Rectal smooth muscle tissue (tissue), 1 donor: ENCODE measurements around the gene MLKL.

ENCODE experiments used
- H3K27ac ChIP-seq: one replicate; pipeline ENCODE4 v1.7.0; 2013; ENCODE audit warnings: low read depth, low read length, inconsistent platforms
- H3K27me3 ChIP-seq: one replicate; pipeline ENCODE4 v1.7.0; 2013; ENCODE audit warnings: low read length; ENCODE audit not compliant: control insufficient read depth, insufficient read depth
- H3K36me3 ChIP-seq: one replicate; pipeline ENCODE4 v1.7.0; 2013; ENCODE audit warnings: low read length; ENCODE audit not compliant: control insufficient read depth, insufficient read depth
- H3K4me1 ChIP-seq: one replicate; pipeline ENCODE4 v1.7.0; 2013; ENCODE audit warnings: low read length; ENCODE audit not compliant: control insufficient read depth, insufficient read depth
- H3K4me3 ChIP-seq: one replicate; pipeline ENCODE4 v1.7.0; 2013; ENCODE audit warnings: low read length
- H3K9ac ChIP-seq: one replicate; pipeline ENCODE4 v1.7.0; 2013; ENCODE audit warnings: low read length

The MLKL gene

GRCh38 chr16:74700438-74701225, at the start of gene MLKL:
MLKL (minus strand) TSS chr16:74700862; CDS start chr16:74695757, 5,105 bp downstream.
- no peaks in the 10 kb centered on the region for H3K4me1 ChIP-seq
- H3K9ac ChIP-seq: peak within 1 kb of the TSS; percentile 84

GRCh38 chr16:74749291-74750055, 48.8 kb upstream of the MLKL start:
- no peak overlapping the region for H3K27ac ChIP-seq
- no peaks in the 10 kb centered on the region for H3K36me3 ChIP-seq
- no peak overlapping the region for H3K9ac ChIP-seq
- H3K4me3 ChIP-seq: no peak overlapping the region
- H3K4me1 ChIP-seq: no peaks in the 10 kb centered on the region
- H3K27me3 ChIP-seq: no peaks in the 10 kb centered on the region

More at GRCh38 chr16:74700438-74701225, at the start of gene MLKL:
- Histone ChIP-seq H3K4me3 (peak within 1 kb of the TSS; percentile 100), H3K27ac (peak within 1 kb of the TSS; percentile 77), H3K36me3 (no peaks in the 10 kb centered on the region), H3K27me3 (no peaks in the 10 kb centered on the region)

GRCh38 chr16:74748616-74749026, 48.0 kb upstream of the MLKL start:
- no peak overlapping the region for H3K9ac ChIP-seq
- no peaks in the 10 kb centered on the region for H3K36me3 ChIP-seq
- no peaks in the 10 kb centered on the region for H3K4me1 ChIP-seq

GRCh38 chr16:74747716-74748615, 47.3 kb upstream of the MLKL start:
- Histone ChIP-seq H3K27ac (no peak overlapping the region), H3K9ac (no peak overlapping the region), H3K4me3 (no peak overlapping the region), H3K4me1 (no peaks in the 10 kb centered on the region), H3K36me3 (no peaks in the 10 kb centered on the region), H3K27me3 (no peaks in the 10 kb centered on the region)

More at GRCh38 chr16:74748616-74749026, 48.0 kb upstream of the MLKL start:
- Histone ChIP-seq H3K4me3 (no peak overlapping the region), H3K27me3 (no peaks in the 10 kb centered on the region), H3K27ac (no peak overlapping the region)

- no peaks in the 10 kb centered on the region for H3K4me1 ChIP-seq
- H3K36me3 ChIP-seq: no peaks in the 10 kb centered on the region
- no peak overlapping the region for H3K4me3 ChIP-seq
- H3K27me3 ChIP-seq: no peaks in the 10 kb centered on the region
- no peak overlapping the region for H3K9ac ChIP-seq
- no peak overlapping the region for H3K27ac ChIP-seq
Observed at GRCh38 chr16:74745926-74746325, 45.3 kb upstream of the MLKL start.

- Histone ChIP-seq H3K4me1 (peaks cover 2% of the 10 kb centered on the region), H3K27ac (no peak overlapping the region), H3K9ac (no peak overlapping the region)
Observed at GRCh38 chr16:74745109-74745615, 44.5 kb upstream of the MLKL start.

GRCh38 chr16:74744566-74744965, 43.9 kb upstream of the MLKL start:
- H3K36me3 ChIP-seq: no peaks in the 10 kb centered on the region
- no peaks in the 10 kb centered on the region for H3K27me3 ChIP-seq
- H3K4me3 ChIP-seq: no peak overlapping the region
- H3K27ac ChIP-seq: no peak overlapping the region
- H3K4me1 ChIP-seq: peaks cover 2% of the 10 kb centered on the region
- no peak overlapping the region for H3K9ac ChIP-seq

More at GRCh38 chr16:74745109-74745615, 44.5 kb upstream of the MLKL start:
- H3K36me3 ChIP-seq: no peaks in the 10 kb centered on the region
- no peak overlapping the region for H3K4me3 ChIP-seq
- no peaks in the 10 kb centered on the region for H3K27me3 ChIP-seq

- Histone ChIP-seq H3K4me1 (peaks cover 2% of the 10 kb centered on the region), H3K9ac (peak overlapping the region; percentile 43), H3K27ac (no peak overlapping the region), H3K27me3 (no peaks in the 10 kb centered on the region), H3K36me3 (no peaks in the 10 kb centered on the region), H3K4me3 (peak overlapping the region; percentile 25)
Observed at GRCh38 chr16:74743668-74744299, 43.1 kb upstream of the MLKL start.

- H3K9ac ChIP-seq: peak overlapping the region; percentile 43
- no peaks in the 10 kb centered on the region for H3K36me3 ChIP-seq
- no peak overlapping the region for H3K27ac ChIP-seq
- peaks cover 2% of the 10 kb centered on the region for H3K4me1 ChIP-seq
- H3K4me3 ChIP-seq: peak overlapping the region; percentile 16
- H3K27me3 ChIP-seq: no peaks in the 10 kb centered on the region
Observed at GRCh38 chr16:74743045-74743667, 42.5 kb upstream of the MLKL start.

- Histone ChIP-seq H3K4me3 (no peak overlapping the region), H3K27ac (no peak overlapping the region), H3K4me1 (peaks cover 2% of the 10 kb centered on the region), H3K36me3 (no peaks in the 10 kb centered on the region), H3K27me3 (no peaks in the 10 kb centered on the region), H3K9ac (no peak overlapping the region)
Observed at GRCh38 chr16:74742051-74742481, 41.4 kb upstream of the MLKL start.

GRCh38 chr16:74740795-74741304, 40.2 kb upstream of the MLKL start:
- no peaks in the 10 kb centered on the region for H3K36me3 ChIP-seq
- no peak overlapping the region for H3K9ac ChIP-seq
- no peak overlapping the region for H3K27ac ChIP-seq
- H3K4me3 ChIP-seq: no peak overlapping the region
- H3K4me1 ChIP-seq: peaks cover 2% of the 10 kb centered on the region
- H3K27me3 ChIP-seq: no peaks in the 10 kb centered on the region
